ENCODE data around the gene MBNL2. TPM values are rescaled to one million over a fixed set of nuclear protein-coding genes. Genes with fewer than 3 reads are reported as not detected.

The MBNL2 gene
- polyA plus RNA-seq, 1 experiment, result 44.0 TPM

- CTCF ChIA-PET, result interaction anchor here (1.0 kb wide), 1 partner anchor 68 kb away, joined by 4 read pairs; no protein-coding TSS in a partner anchor
These were observed 57.8 kb downstream of the MBNL2 start for GRCh38 chr13:97279913-97280312.

GRCh38 chr13:97280478-97280877 is 58.3 kb downstream of the MBNL2 start:
- no peak for TF ChIP-seq CTCF (IDR thresholded peaks at IDR 0.05; ENCODE audit: low read depth, low read length)
- ChIA-PET CTCF (interaction anchor here (0.6 to 1.0 kb wide), 2 partner anchors 11 to 69 kb away, joined by 4 read pairs; no protein-coding TSS in a partner anchor), POLR2A (no interaction called here)
- no peak overlapping the region for H3K27ac ChIP-seq (ENCODE audit: low read depth, low read length)
- no peaks in the 10 kb centered on the region for H3K27me3 ChIP-seq (ENCODE audit: control insufficient read depth, insufficient read depth, low read length)
- DNase-seq (ENCODE audit: low read depth, low spot score), result no peak
- no peaks in the 10 kb centered on the region for H3K9me3 ChIP-seq (ENCODE audit: control insufficient read depth, insufficient read depth, low read length)
- H3K4me3 ChIP-seq (ENCODE audit: low read depth, low read length), result no peak overlapping the region

More at GRCh38 chr13:97279913-97280312, 57.8 kb downstream of the MBNL2 start:
- TF ChIP-seq CTCF (IDR thresholded peaks at IDR 0.05; ENCODE audit: low read depth, low read length), result no peak
- POLR2A ChIA-PET, result no interaction called here
- Histone ChIP-seq H3K27me3 (ENCODE audit: control insufficient read depth, insufficient read depth, low read length) (no peaks in the 10 kb centered on the region), H3K4me3 (ENCODE audit: low read depth, low read length) (no peak overlapping the region), H3K27ac (ENCODE audit: low read depth, low read length) (no peak overlapping the region), H3K9me3 (ENCODE audit: control insufficient read depth, insufficient read depth, low read length) (no peaks in the 10 kb centered on the region)
- DNase-seq (ENCODE audit: low read depth, low spot score), result no peak

- no peak for DNase-seq (ENCODE audit: low read depth, low spot score)
- no peak for TF ChIP-seq CTCF (IDR thresholded peaks at IDR 0.05; ENCODE audit: low read depth, low read length)
- H3K27ac ChIP-seq (ENCODE audit: low read depth, low read length), result no peak overlapping the region
- ChIA-PET CTCF (interaction anchor here (1.0 kb wide), 1 partner anchor 69 kb away, joined by 4 read pairs; no protein-coding TSS in a partner anchor), POLR2A (no interaction called here)
- no peak overlapping the region for H3K4me3 ChIP-seq (ENCODE audit: low read depth, low read length)
- no peaks in the 10 kb centered on the region for H3K9me3 ChIP-seq (ENCODE audit: control insufficient read depth, insufficient read depth, low read length)
- no peaks in the 10 kb centered on the region for H3K27me3 ChIP-seq (ENCODE audit: control insufficient read depth, insufficient read depth, low read length)
These were observed 58.9 kb downstream of the MBNL2 start for GRCh38 chr13:97281028-97281427.

- DNase-seq (ENCODE audit: low read depth, low spot score), result no peak
- Histone ChIP-seq H3K4me3 (ENCODE audit: low read depth, low read length) (no peak overlapping the region), H3K27ac (ENCODE audit: low read depth, low read length) (no peak overlapping the region), H3K9me3 (ENCODE audit: control insufficient read depth, insufficient read depth, low read length) (no peaks in the 10 kb centered on the region), H3K27me3 (ENCODE audit: control insufficient read depth, insufficient read depth, low read length) (no peaks in the 10 kb centered on the region)
- no peak for TF ChIP-seq CTCF (IDR thresholded peaks at IDR 0.05; ENCODE audit: low read depth, low read length)
- ChIA-PET POLR2A (no interaction called here), CTCF (no interaction called here)
These were observed 60.6 kb downstream of the MBNL2 start for GRCh38 chr13:97282705-97283104.

GRCh38 chr13:97283888-97284287 is 61.8 kb downstream of the MBNL2 start:
- no peak overlapping the region for H3K27ac ChIP-seq (ENCODE audit: low read depth, low read length)
- H3K9me3 ChIP-seq (ENCODE audit: control insufficient read depth, insufficient read depth, low read length), result no peaks in the 10 kb centered on the region
- CTCF ChIA-PET, result no interaction called here
- no peaks in the 10 kb centered on the region for H3K27me3 ChIP-seq (ENCODE audit: control insufficient read depth, insufficient read depth, low read length)
- no peak for TF ChIP-seq CTCF (IDR thresholded peaks at IDR 0.05; ENCODE audit: low read depth, low read length)
- no peak for DNase-seq (ENCODE audit: low read depth, low spot score)
- H3K4me3 ChIP-seq (ENCODE audit: low read depth, low read length), result no peak overlapping the region
- POLR2A ChIA-PET, result no interaction called here
